GM12872 (cell line): ENCODE results near the gene CLEC5A.

Experiments used
- CTCF ChIP-seq: IDR thresholded peaks from 3 replicates; pipeline ENCODE4 v1.5.1; 2011; ENCODE audit warnings: low read depth, mild to moderate bottlenecking, low read length, moderate library complexity; ENCODE audit not compliant: insufficient read depth

CLEC5A gene

GRCh38 chr7:141915565-141915964, 31.2 kb downstream of the CLEC5A start:
- no peak for TF ChIP-seq CTCF

- no peak for TF ChIP-seq CTCF
Observed at GRCh38 chr7:141911391-141911790, 35.4 kb downstream of the CLEC5A start.

- TF ChIP-seq CTCF: no peak
Observed at GRCh38 chr7:141906285-141906684, 40.5 kb downstream of the CLEC5A start.

- no peak for TF ChIP-seq CTCF
Observed at GRCh38 chr7:141891336-141891735, 55.4 kb downstream of the CLEC5A start.

GRCh38 chr7:141889321-141889720, 57.5 kb downstream of the CLEC5A start:
- TF ChIP-seq CTCF: no peak

- no peak for TF ChIP-seq CTCF
Observed at GRCh38 chr7:141884539-141885225, 62.1 kb downstream of the CLEC5A start.

GRCh38 chr7:141880960-141881359, 65.8 kb downstream of the CLEC5A start:
- no peak for TF ChIP-seq CTCF
